Globus pallidus (tissue), 1 donor: ENCODE measurements around the gene PLXNB2.
A peak's percentile ranks its signal among the peaks of the same experiment; 100 is the strongest.

Source experiments
- DNase-seq: peaks from one replicate; pipeline ENCODE4 v3.0.0-alpha.2; 2015; ENCODE audit warnings: low spot score

The PLXNB2 gene

GRCh38 chr22:50252082-50253045 lies 55.1 kb downstream of the PLXNB2 start:
- no peak for DNase-seq

DNA sequence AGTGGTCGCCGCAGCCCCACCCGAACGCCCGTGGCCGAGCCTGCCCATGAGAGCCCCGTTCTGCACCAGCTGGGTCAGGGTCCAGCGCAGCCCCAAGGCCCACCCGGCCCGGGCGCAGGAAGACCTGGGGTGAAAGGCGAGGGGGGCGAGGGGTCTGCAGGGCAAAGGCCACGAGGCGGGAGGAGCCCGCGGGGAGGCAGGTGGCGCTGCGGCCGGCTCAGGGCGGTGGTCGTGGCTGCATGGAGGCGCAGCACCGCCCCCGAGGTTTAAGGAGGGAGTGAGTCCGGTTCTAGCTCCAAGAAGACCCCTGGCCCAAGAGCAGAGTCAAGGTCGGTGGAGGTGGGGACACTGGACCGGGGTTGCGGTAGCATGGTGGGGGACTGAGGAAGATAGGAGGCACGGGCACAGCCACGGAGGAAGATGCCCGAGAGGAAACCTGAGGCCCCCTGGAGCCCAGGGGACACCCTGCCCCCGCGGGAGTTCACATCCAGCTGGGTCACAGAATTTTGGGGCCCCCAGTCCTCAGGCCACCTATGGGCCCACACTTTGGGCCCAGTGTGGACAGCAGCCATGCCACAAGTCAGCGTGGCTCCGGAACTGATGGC lies 55.9 kb downstream of the PLXNB2 start:
- no peak for DNase-seq

GRCh38 chr22:50250555-50251476 lies 56.6 kb downstream of the PLXNB2 start, which contains the start of gene HDAC10:
TSS of gene HDAC10 (minus strand) at chr22:50251265. CDS start at chr22:50251032, 233 bp downstream.
- DNase-seq, result no peak

GRCh38 chr22:50250249-50250554 lies 57.2 kb downstream of the PLXNB2 start:
- DNase-seq, result no peak

- no peak for DNase-seq
Measured at GRCh38 chr22:50249341-50250248, 57.9 kb downstream of the PLXNB2 start.

DNA sequence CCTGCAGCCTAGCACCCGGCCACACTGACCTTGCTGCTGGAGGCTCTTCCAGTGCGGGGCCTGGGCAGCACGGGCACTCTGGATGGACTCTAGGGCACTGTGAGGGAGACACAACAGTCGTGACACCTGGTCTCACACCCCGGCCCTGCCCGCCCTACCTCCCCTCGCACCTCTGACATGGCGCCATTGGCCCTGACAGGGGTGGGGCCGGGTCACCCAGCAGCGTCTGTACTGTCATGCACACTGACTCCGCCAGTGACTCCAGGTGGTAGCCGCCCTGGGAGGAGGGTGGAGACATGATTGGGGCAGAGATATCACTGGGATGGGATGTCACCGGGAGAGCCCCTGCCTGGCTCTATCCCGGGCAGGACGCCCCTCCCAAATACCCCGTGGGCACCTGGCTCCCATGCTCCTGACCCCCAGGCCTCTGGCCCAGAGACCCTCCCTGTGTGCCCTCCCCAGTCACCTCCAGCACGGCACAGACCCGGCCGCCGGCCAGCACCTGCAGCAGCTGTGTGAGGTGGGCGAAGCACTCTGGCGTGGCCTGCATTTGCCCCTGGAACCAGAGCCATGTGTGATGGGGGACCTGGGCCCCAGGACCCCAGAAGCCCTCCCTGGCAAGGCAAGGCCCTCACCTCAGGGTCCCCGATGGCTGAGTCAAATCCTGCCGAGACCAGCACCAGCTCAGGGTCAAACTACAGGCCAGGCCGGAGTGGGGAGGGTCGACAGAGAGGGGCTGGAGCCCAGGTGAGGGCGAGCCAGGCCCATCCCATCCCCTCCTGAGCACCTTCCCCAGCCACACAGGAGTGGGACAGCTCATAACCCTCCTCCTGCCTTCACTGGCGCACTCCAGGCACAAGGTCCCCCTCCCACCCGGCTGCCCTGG lies 59.0 kb downstream of the PLXNB2 start:
- no peak for DNase-seq

DNA sequence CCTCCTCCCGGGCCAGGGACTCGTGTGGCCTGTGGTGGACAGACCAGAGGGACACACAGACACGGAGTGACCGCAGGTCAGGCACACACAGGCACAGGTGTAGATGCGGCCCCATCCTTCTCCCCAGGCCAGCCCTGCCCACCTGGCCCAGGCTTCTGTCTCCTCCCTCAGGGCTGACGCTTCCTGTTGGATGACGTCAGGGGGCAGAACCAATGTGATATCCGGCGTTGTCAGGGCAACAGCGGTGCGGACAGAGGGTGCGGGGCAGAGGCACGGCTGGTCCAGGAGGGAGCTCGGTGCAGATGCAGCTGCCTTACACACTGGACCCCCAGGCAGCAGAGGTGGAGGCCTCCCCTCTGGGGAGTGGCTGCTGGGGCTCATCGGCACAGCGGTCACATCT lies 59.7 kb downstream of the PLXNB2 start:
- no peak for DNase-seq

DNA sequence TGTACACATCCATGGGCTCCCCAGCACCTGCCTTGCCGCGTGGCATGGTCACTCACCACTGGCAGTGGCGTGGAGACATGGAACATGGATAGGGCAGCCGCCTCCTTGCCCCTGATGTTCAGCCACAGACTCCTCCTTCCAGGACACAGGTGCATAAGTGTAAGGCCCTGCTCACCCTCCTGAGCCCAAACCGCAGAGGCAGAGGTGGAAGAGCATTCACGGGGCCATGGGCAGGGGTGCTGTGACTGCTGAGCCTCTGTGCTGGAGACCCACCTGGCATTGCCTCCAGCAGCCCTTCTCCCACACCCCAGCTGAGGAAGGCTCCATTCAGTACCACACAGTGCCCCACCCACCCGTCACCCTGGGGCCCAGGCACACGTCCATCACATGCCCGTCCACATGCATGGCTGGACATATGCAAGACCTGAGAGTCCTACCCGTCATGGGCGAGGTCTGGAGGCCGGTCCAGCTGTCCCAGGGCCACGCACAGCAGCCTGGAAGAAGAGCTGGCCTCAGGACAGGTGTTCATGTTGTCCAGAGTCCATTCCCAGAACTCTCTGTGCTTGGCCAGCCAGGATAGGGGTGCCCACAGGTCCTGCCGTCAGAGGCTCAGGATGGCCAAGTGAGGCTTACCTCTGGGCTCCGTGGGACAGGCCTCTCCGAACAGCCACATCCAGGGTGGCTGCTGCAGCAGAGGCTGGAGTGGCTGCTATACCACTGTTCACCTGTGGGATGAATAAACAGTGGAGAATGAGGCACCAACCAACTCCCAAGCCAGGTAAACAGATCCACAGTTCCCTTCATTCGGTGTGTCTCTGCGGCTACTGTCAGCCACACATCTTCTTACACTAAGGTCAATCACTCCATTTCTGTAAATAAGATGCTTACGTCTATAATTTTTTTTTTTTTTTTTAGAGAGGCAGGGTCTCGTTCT lies 60.9 kb downstream of the PLXNB2 start:
- no peak for DNase-seq

DNA sequence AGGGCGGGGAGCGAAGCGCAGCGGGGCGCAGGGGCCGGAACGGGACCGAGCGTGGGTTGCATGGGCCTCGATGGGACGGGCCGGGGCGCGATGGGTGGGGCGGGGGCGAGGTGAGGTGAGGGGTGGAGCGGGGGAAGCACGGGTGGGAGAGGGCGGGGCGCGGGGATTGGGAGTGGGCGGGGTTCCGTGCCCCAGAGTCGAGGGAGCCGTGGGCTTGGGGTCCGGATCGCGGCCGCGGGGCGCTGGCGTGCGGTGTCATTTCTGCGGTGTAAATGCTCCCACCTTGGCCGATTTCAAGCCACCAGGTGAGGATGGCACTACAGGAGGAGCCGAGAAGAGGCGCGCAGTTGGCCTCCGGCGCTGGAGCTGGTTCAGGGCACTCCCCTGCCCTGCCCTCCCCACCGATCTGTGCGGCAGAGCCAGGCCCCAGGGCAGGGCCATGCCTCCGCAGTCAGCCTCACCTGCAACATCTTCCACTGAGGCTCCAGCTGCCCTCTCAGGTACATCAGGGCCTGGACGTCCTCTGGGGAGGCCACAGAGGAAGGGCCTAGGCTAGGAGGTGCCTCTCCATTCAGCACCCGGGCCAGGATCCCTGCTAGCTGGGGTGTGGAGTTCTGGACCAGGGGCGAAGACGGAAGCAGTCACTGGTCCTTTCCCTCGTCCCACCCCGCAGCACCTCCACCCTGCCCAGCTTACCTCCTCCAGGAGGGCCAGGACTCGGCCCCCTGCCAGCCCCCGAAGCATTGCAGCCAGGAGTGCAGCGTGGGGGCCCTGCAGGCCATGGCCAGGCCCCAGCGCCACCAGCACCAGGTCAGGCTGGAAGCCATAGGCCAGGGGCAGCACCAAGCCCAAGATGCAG lies 62.0 kb downstream of the PLXNB2 start:
- no peak for DNase-seq

- DNase-seq, result peak; percentile 94
Measured at GRCh38 chr22:50244420-50245213, 62.8 kb downstream of the PLXNB2 start, which contains the start of gene TUBGCP6. TSS of gene TUBGCP6 (minus strand) at chr22:50245023. CDS start at chr22:50244459, 564 bp downstream.

- DNase-seq, result no peak
Measured at GRCh38 chr22:50243685-50244419, 63.6 kb downstream of the PLXNB2 start.

DNA sequence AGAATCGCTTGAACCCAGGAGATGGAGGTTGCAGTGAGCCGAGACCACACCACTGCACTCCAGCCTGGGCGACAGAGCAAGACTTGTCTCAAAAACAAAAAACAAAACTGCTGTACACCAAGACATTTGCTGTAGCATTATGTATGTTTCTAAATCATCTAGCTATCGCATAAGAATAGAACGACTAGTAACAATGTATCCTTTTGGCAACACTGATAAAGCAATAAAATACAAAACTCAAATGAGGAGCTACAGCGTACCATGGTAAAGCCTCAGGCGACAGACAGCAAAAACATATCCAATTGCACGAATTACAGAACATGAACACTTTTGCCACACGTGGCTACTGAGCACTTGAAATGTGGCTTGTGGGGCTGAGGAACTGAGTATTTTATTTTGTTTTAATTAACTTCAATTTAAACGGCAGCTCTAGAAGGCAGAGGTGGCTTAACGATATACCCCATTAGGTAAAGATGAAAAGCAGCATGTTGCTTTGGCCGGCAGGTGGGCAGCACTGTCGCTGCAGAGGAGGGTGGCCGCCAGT lies 65.0 kb downstream of the PLXNB2 start:
- no peak for DNase-seq

DNA sequence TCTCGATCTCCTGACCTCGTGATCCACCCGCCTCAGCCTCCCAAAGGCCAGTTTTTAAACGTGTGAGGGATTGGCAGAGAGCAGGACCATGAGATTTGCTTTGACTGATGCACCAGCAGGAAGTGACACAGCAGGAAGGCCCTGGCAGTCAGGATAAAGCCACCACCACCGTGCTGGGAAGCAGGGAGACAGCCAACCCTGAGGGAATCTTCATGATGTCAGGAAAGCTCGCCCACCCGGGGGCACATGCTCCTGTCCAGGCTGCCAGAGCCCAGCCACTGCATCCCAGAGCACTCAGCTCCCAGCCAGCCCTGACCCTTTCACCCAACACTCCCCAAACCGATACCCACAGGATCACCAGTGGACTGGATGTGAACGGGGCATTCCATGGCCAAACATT lies 68.7 kb downstream of the PLXNB2 start:
- DNase-seq, result no peak

GRCh38 chr22:50236731-50237409 lies 70.6 kb downstream of the PLXNB2 start:
- no peak for DNase-seq

- DNase-seq, result no peak
Measured at GRCh38 chr22:50233223-50233622, 74.2 kb downstream of the PLXNB2 start.
